ENCODE data around the gene CORO6. TPM values are rescaled to one million over a fixed set of nuclear protein-coding genes. Genes with fewer than 3 reads are reported as not detected.

The CORO6 gene
- total and polyA plus RNA-seq, 2 donors from 2014 or later: 2.1 to 5.9 TPM

- intact Hi-C loops (cut with DNase I): no loop called here
- peaks cover 0 to 19% (median 7%) of the 10 kb centered on the region in 3 donors for H3K4me1 ChIP-seq (ENCODE audit: control insufficient read depth in 2 of 3, insufficient read depth in 2 of 3, low read depth in 1 of 3, low read length in 3 of 3)
- no peaks in the 10 kb centered on the region for H3K27me3 ChIP-seq (ENCODE audit: control insufficient read depth, insufficient read depth, low read length)
- FAIRE-seq (no peak), DNase-seq (peak in 2 of 5 donors; percentile 53 to 59)
- no peak overlapping the region for H3K4me3 ChIP-seq (ENCODE audit: low read length in 3 of 3)
- TF ChIP-seq CTCF (IDR thresholded peaks at IDR 0.05; ENCODE audit: borderline replicate concordance, extremely low read depth, insufficient read depth): no peak
- H3K27ac ChIP-seq (ENCODE audit: low read depth in 2 of 2, low read length in 2 of 2): no peak overlapping the region
- H3K9me3 ChIP-seq (ENCODE audit: control insufficient read depth in 2 of 3, insufficient read depth in 1 of 3, low read length in 3 of 3): no peaks in the 10 kb centered on the region
- H3K9ac ChIP-seq (ENCODE audit: low read length in 3 of 3): no peak overlapping the region
- H3K36me3 ChIP-seq (ENCODE audit: control insufficient read depth in 2 of 3, insufficient read depth in 3 of 3, low read length in 3 of 3): no peaks in the 10 kb centered on the region
These were observed 26.6 kb downstream of the CORO6 start for GRCh38 chr17:29595943-29596774.

GRCh38 chr17:29595107-29595942 is 27.4 kb downstream of the CORO6 start:
- DNase-seq (peak in 2 of 5 donors; percentile 44 to 51), FAIRE-seq (no peak)
- TF ChIP-seq CTCF (IDR thresholded peaks at IDR 0.05; ENCODE audit: borderline replicate concordance, extremely low read depth, insufficient read depth): no peak
- Histone ChIP-seq H3K4me3 (ENCODE audit: low read length in 3 of 3) (no peak overlapping the region), H3K9ac (ENCODE audit: low read length in 3 of 3) (no peak overlapping the region), H3K27me3 (ENCODE audit: control insufficient read depth, insufficient read depth, low read length) (no peaks in the 10 kb centered on the region), H3K27ac (ENCODE audit: low read depth in 2 of 2, low read length in 2 of 2) (no peak overlapping the region), H3K4me1 (ENCODE audit: control insufficient read depth in 2 of 3, insufficient read depth in 2 of 3, low read depth in 1 of 3, low read length in 3 of 3) (peaks cover 0 to 25% (median 11%) of the 10 kb centered on the region in 3 donors), H3K9me3 (ENCODE audit: control insufficient read depth in 2 of 3, insufficient read depth in 1 of 3, low read length in 3 of 3) (no peaks in the 10 kb centered on the region), H3K36me3 (ENCODE audit: control insufficient read depth in 2 of 3, insufficient read depth in 3 of 3, low read length in 3 of 3) (no peaks in the 10 kb centered on the region)
- intact Hi-C loops (cut with DNase I): no loop called here

- Histone ChIP-seq H3K4me3 (ENCODE audit: low read length in 3 of 3) (no peak overlapping the region), H3K27me3 (ENCODE audit: control insufficient read depth, insufficient read depth, low read length) (no peaks in the 10 kb centered on the region), H3K4me1 (ENCODE audit: control insufficient read depth in 2 of 3, insufficient read depth in 2 of 3, low read depth in 1 of 3, low read length in 3 of 3) (peaks cover 0 to 31% (median 16%) of the 10 kb centered on the region in 3 donors), H3K27ac (ENCODE audit: low read depth in 2 of 2, low read length in 2 of 2) (no peak overlapping the region), H3K9ac (ENCODE audit: low read length in 3 of 3) (no peak overlapping the region), H3K36me3 (ENCODE audit: control insufficient read depth in 2 of 3, insufficient read depth in 3 of 3, low read length in 3 of 3) (no peaks in the 10 kb centered on the region), H3K9me3 (ENCODE audit: control insufficient read depth in 2 of 3, insufficient read depth in 1 of 3, low read length in 3 of 3) (no peaks in the 10 kb centered on the region)
- intact Hi-C loops (cut with DNase I): no loop called here
- FAIRE-seq (no peak), DNase-seq (no peak)
- no peak for TF ChIP-seq CTCF (IDR thresholded peaks at IDR 0.05; ENCODE audit: borderline replicate concordance, extremely low read depth, insufficient read depth)
These were observed 28.1 kb downstream of the CORO6 start for GRCh38 chr17:29594519-29595090.

All from kidney (tissue), 14 donors.